SJSA1 (cell line): ENCODE measurements around the gene SOX8. TPM values are rescaled to one million over a fixed set of nuclear protein-coding genes. Genes with fewer than 3 reads are reported as not detected.

Experiments used
- DNase-seq, 2 experiments: peaks; one replicate each; pipeline ENCODE4 v3.0.0-alpha.2; 2015 to 2020; ENCODE audit warnings: low spot score in 2 of 2, low read depth in 1 of 2
- H3K27ac ChIP-seq: fragments of 250-450 bp; sonication (Bioruptor Pico); 2 replicates; pipeline ENCODE4 v1.5.1; 2020; ENCODE audit warnings: mild to moderate bottlenecking, moderate library complexity
- H3K27me3 ChIP-seq: fragments of 250-450 bp; sonication (Bioruptor Pico); replicated peaks from 2 replicates; pipeline ENCODE4 v1.5.1; 2020; ENCODE audit warnings: mild to moderate bottlenecking, moderate library complexity
- H3K36me3 ChIP-seq: fragments of 250-450 bp; sonication (Bioruptor Pico); 2 replicates; pipeline ENCODE4 v1.5.1; 2020; ENCODE audit warnings: mild to moderate bottlenecking
- H3K4me1 ChIP-seq: fragments of 250-450 bp; sonication (Bioruptor Pico); replicated peaks from 2 replicates; pipeline ENCODE4 v1.6.1; 2021; ENCODE audit warnings: mild to moderate bottlenecking
- H3K4me3 ChIP-seq: fragments of 250-450 bp; sonication (Bioruptor Pico); 2 replicates; pipeline ENCODE4 v1.5.1; 2020; ENCODE audit warnings: mild to moderate bottlenecking
- H3K9me3 ChIP-seq: fragments of 250-450 bp; sonication (Bioruptor Pico); replicated peaks from 2 replicates; pipeline ENCODE4 v1.5.1; 2020; ENCODE audit warnings: mild to moderate bottlenecking
- total RNA-seq: library from RNA; depleted of rRNA; stranded (reverse); fragments of >200 nt; shearing (Covaris generic); gene quantifications from 2 replicates; pipeline ENCODE4 v1.2.3, GENCODE V29; 2014

SOX8 gene
- total RNA-seq, 1 experiment from 2014 or later, result 4.9 TPM

- no peak overlapping the region for H3K27ac ChIP-seq
- peaks cover 84% of the 10 kb centered on the region for H3K27me3 ChIP-seq
- peaks cover 37% of the 10 kb centered on the region for H3K4me1 ChIP-seq
- H3K9me3 ChIP-seq, result no peaks in the 10 kb centered on the region
- DNase-seq, result no peak
- H3K36me3 ChIP-seq, result peaks cover 3% of the 10 kb centered on the region; the same call in 1 of the 2 replicates
- H3K4me3 ChIP-seq, result peak overlapping the region; percentile 35
These were observed 824 bp downstream of the SOX8 start for GRCh38 chr16:982145-983043.

GRCh38 chr16:983044-984030 lies 1.8 kb downstream of the SOX8 start:
- DNase-seq, result peak in 1 of 2 experiments; percentile 39
- no peak overlapping the region for H3K27ac ChIP-seq
- peaks cover 81% of the 10 kb centered on the region for H3K27me3 ChIP-seq
- H3K4me1 ChIP-seq, result peaks cover 37% of the 10 kb centered on the region
- no peaks in the 10 kb centered on the region for H3K9me3 ChIP-seq
- peaks cover 3% of the 10 kb centered on the region; the same call in 1 of the 2 replicates for H3K36me3 ChIP-seq
- peak overlapping the region; percentile 35 for H3K4me3 ChIP-seq

- Histone ChIP-seq H3K36me3 (peaks cover 3% of the 10 kb centered on the region; the same call in 1 of the 2 replicates), H3K27me3 (peaks cover 82% of the 10 kb centered on the region), H3K4me1 (peaks cover 37% of the 10 kb centered on the region), H3K27ac (no peak overlapping the region), H3K4me3 (peak overlapping the region; percentile 35), H3K9me3 (no peaks in the 10 kb centered on the region)
- DNase-seq, result no peak
These were observed 2.6 kb downstream of the SOX8 start for GRCh38 chr16:984121-984694.

- Histone ChIP-seq H3K9me3 (no peaks in the 10 kb centered on the region), H3K4me1 (peaks cover 37% of the 10 kb centered on the region), H3K4me3 (no peak overlapping the region), H3K36me3 (peaks cover 3% of the 10 kb centered on the region; the same call in 1 of the 2 replicates), H3K27ac (no peak overlapping the region), H3K27me3 (peaks cover 81% of the 10 kb centered on the region)
- DNase-seq, result no peak
These were observed 3.4 kb downstream of the SOX8 start for GRCh38 chr16:984736-985636.

- H3K9me3 ChIP-seq, result no peaks in the 10 kb centered on the region
- peaks cover 3% of the 10 kb centered on the region; the same call in 1 of the 2 replicates for H3K36me3 ChIP-seq
- no peak overlapping the region for H3K4me3 ChIP-seq
- peaks cover 30% of the 10 kb centered on the region for H3K4me1 ChIP-seq
- peaks cover 81% of the 10 kb centered on the region for H3K27me3 ChIP-seq
- no peak for DNase-seq
- no peak overlapping the region for H3K27ac ChIP-seq
These were observed 4.3 kb downstream of the SOX8 start for GRCh38 chr16:985646-986400.

- Histone ChIP-seq H3K27me3 (peaks cover 79% of the 10 kb centered on the region), H3K36me3 (peaks cover 3% of the 10 kb centered on the region; the same call in 1 of the 2 replicates), H3K27ac (no peak overlapping the region), H3K4me3 (no peak overlapping the region), H3K4me1 (peaks cover 25% of the 10 kb centered on the region), H3K9me3 (no peaks in the 10 kb centered on the region)
- DNase-seq, result no peak
These were observed 4.8 kb downstream of the SOX8 start for GRCh38 chr16:986411-986810.

GRCh38 chr16:986925-987582 lies 5.5 kb downstream of the SOX8 start:
- no peak overlapping the region for H3K27ac ChIP-seq
- peaks cover 21% of the 10 kb centered on the region for H3K4me1 ChIP-seq
- H3K9me3 ChIP-seq, result no peaks in the 10 kb centered on the region
- no peak overlapping the region for H3K4me3 ChIP-seq
- DNase-seq, result no peak
- peaks cover 79% of the 10 kb centered on the region for H3K27me3 ChIP-seq
- H3K36me3 ChIP-seq, result peaks cover 3% of the 10 kb centered on the region; the same call in 1 of the 2 replicates

- DNase-seq, result no peak
- no peak overlapping the region for H3K27ac ChIP-seq
- H3K36me3 ChIP-seq, result peaks cover 3% of the 10 kb centered on the region; the same call in 1 of the 2 replicates
- peaks cover 74% of the 10 kb centered on the region for H3K27me3 ChIP-seq
- H3K4me1 ChIP-seq, result peaks cover 13% of the 10 kb centered on the region
- no peak overlapping the region for H3K4me3 ChIP-seq
- H3K9me3 ChIP-seq, result no peaks in the 10 kb centered on the region
These were observed 6.3 kb downstream of the SOX8 start for GRCh38 chr16:987906-988305.

GRCh38 chr16:988471-989353 lies 7.1 kb downstream of the SOX8 start:
- Histone ChIP-seq H3K9me3 (no peaks in the 10 kb centered on the region), H3K4me1 (peaks cover 6% of the 10 kb centered on the region), H3K4me3 (no peak overlapping the region), H3K27me3 (peaks cover 69% of the 10 kb centered on the region), H3K36me3 (peaks cover 3% of the 10 kb centered on the region; the same call in 1 of the 2 replicates), H3K27ac (no peak overlapping the region)
- no peak for DNase-seq

GRCh38 chr16:989354-989814 lies 7.8 kb downstream of the SOX8 start:
- no peak overlapping the region for H3K4me3 ChIP-seq
- no peak for DNase-seq

More at GRCh38 chr16:989354-989814, 7.8 kb downstream of the SOX8 start:
- Histone ChIP-seq H3K4me1 (no peaks in the 10 kb centered on the region; the same call in 1 of the 2 replicates), H3K9me3 (no peaks in the 10 kb centered on the region), H3K27ac (no peak overlapping the region), H3K27me3 (peaks cover 62% of the 10 kb centered on the region), H3K36me3 (peaks cover 3% of the 10 kb centered on the region; the same call in 1 of the 2 replicates)
